AG04450 (cell line): ENCODE results near the gene WDR7. TPM values are rescaled to one million over a fixed set of nuclear protein-coding genes. Genes with fewer than 3 reads are reported as not detected.

Source experiments
- CTCF ChIA-PET: fragments of 300-600, 350-600 bp; formaldehyde crosslinking; extraction: SDS; loops from one replicate; lab custom pipeline; 2022; ENCODE audit warnings: antibody characterized with exemption, inconsistent platforms; lab: Charles Lee
- POLR2A ChIA-PET: fragments of 350-600 bp; formaldehyde crosslinking; extraction: SDS; loops from one replicate; lab custom pipeline; 2021; ENCODE audit warnings: antibody characterized with exemption, inconsistent platforms; lab: Yijun Ruan, JAX
- DNase-seq: peaks from one replicate; pipeline ENCODE4 v3.0.0-alpha.2; 2011; ENCODE audit warnings: low read depth, low spot score
- H3K27ac ChIP-seq: one replicate; pipeline ENCODE4 v1.5.1; 2012; ENCODE audit warnings: low read depth, low read length, control low read depth
- H3K27me3 ChIP-seq: one replicate; pipeline ENCODE4 v1.6.0; 2012; ENCODE audit warnings: low read length; ENCODE audit not compliant: control insufficient read depth, insufficient read depth
- H3K4me3 ChIP-seq: 2 replicates; pipeline ENCODE4 v1.5.1; 2011; ENCODE audit warnings: mild to moderate bottlenecking, low read depth, low read length, control low read depth
- H3K9me3 ChIP-seq: 2 replicates; pipeline ENCODE4 v1.5.1; 2012; ENCODE audit warnings: low read length; ENCODE audit not compliant: control insufficient read depth, insufficient read depth
- polyA plus RNA-seq: library from polyadenylated mRNA; depleted of rRNA; stranded (reverse); fragments of >200 nt; gene quantifications from 2 replicates; pipeline ENCODE4 v1.2.3, GENCODE V29; 2011
- TF ChIP-seq, protein P1 (sequence below): IDR thresholded peaks from 2 replicates; pipeline ENCODE4 v1.5.1; 2011; ENCODE audit warnings: low read depth, low read length, control low read depth, inconsistent platforms

WDR7 gene
- polyA plus RNA-seq, 1 experiment: 8.1 TPM

DNA sequence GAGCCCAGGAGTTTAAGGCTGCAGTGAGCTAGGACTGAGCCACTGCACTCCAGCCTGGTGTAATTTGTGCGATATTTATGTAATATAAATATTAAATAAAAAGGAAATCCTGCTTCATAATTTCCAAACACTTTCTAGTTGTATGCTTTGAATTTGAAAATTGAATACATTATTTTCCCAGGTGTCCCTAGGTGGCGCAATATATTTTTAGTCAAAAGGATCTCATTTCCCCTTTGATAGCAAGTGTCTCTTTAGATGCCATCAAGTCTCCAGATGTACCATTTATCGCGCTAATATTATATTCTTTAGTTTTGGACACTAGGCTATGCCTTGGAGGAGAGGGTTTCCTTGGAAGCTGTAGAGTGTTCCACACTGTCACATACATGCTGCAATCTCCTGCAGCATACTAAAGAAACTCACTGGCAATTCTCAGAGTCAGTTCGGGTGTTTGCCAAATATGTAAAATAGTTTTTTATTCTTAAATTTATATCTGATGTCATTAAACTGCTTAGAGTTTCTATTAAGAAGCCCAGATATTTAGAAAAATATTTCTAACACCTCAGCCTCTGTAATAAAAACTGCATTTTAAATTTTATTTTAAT lies 5.6 kb upstream of the WDR7 start:
- CTCF ChIA-PET: interaction anchor here (0.6 to 0.7 kb wide), 3 partner anchors 21 to 1950 kb away, joined by 3 to 5 read pairs (median 3); no protein-coding TSS in a partner anchor
- Histone ChIP-seq H3K27me3 (no peaks in the 10 kb centered on the region), H3K4me3 (no peak overlapping the region), H3K9me3 (no peaks in the 10 kb centered on the region), H3K27ac (no peak overlapping the region)
- TF ChIP-seq, protein P1, sequence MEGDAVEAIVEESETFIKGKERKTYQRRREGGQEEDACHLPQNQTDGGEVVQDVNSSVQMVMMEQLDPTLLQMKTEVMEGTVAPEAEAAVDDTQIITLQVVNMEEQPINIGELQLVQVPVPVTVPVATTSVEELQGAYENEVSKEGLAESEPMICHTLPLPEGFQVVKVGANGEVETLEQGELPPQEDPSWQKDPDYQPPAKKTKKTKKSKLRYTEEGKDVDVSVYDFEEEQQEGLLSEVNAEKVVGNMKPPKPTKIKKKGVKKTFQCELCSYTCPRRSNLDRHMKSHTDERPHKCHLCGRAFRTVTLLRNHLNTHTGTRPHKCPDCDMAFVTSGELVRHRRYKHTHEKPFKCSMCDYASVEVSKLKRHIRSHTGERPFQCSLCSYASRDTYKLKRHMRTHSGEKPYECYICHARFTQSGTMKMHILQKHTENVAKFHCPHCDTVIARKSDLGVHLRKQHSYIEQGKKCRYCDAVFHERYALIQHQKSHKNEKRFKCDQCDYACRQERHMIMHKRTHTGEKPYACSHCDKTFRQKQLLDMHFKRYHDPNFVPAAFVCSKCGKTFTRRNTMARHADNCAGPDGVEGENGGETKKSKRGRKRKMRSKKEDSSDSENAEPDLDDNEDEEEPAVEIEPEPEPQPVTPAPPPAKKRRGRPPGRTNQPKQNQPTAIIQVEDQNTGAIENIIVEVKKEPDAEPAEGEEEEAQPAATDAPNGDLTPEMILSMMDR: peak; percentile 55
- POLR2A ChIA-PET: interaction anchor here (0.6 kb wide), 2 partner anchors 454 to 1612 kb away, joined by 3 to 16 read pairs; no protein-coding TSS in a partner anchor
- DNase-seq: no peak

DNA sequence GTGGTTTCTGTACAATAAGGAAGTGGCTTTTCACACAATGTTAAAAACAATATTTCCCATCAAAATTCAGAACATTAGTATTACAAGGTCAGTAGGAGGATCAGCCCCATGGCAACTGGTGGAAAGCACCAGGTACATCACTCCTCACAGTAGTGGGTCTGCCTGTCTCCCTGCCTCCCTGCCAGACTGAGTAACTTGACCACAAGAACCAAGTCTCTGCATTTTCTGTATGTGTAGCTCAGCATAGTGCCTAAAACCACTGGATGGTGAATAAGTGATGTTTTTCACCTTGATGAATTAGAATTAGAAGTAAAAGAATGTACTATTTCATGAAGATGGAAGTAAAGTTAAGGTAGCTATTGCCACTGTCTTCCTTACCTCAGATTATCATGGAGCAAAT lies 4.1 kb upstream of the WDR7 start:
- TF ChIP-seq, protein P1: no peak
- Histone ChIP-seq H3K27ac (no peak overlapping the region), H3K27me3 (no peaks in the 10 kb centered on the region), H3K9me3 (no peaks in the 10 kb centered on the region), H3K4me3 (no peak overlapping the region)
- POLR2A ChIA-PET: no interaction called here
- CTCF ChIA-PET: no interaction called here
- no peak for DNase-seq

DNA sequence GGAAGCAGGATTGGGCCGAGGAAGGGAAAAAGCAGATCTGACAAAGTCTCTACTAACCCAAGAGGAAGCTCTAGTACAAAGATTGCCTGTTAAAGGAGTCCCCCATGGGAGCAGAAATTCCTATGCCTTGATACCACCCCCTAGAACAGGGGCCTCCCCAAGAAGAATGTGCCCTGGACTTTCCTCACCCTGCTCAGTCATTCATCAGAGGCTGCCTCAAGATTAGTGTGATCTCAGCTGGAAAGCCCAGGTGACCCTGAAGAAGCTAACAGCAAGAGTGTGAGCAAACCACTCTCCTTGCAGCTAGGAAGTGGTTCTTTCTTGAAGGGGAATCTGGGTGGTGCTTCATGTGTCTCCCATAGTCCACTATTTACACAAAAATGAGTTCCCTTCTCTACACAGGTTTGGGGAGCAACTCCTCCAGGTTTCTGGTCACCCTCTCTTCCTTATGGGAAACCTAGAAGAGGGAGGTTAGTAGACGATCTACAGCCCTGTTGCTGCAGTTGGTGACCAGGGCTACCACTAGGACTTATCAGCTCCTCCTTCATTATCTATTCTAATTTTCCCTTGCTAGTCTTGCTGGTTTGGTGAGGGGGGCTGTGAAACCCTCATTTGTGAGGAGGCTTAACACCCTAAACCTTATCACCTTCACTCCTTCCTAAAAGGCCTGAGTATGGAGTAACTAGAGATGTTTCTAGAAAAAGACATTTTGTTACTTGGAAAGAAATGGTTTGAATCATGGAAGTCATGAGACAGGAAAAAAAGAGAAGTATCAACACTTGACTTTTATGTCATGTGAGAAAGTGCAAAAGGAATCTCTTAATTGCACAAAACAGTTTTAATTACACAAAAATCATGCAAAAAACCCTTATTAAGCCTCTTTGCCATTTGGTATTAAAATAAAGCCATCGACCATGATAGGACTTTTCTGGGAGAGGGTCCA lies 2.9 kb upstream of the WDR7 start:
- H3K27ac ChIP-seq: peak overlapping the region; percentile 3
- DNase-seq: no peak
- POLR2A ChIA-PET: no interaction called here
- TF ChIP-seq, protein P1: no peak
- H3K9me3 ChIP-seq: no peaks in the 10 kb centered on the region
- CTCF ChIA-PET: interaction anchor here (0.6 kb wide), 1 partner anchor 72 kb away, joined by 3 read pairs; no protein-coding TSS in a partner anchor
- no peaks in the 10 kb centered on the region for H3K27me3 ChIP-seq
- no peak overlapping the region for H3K4me3 ChIP-seq

DNA sequence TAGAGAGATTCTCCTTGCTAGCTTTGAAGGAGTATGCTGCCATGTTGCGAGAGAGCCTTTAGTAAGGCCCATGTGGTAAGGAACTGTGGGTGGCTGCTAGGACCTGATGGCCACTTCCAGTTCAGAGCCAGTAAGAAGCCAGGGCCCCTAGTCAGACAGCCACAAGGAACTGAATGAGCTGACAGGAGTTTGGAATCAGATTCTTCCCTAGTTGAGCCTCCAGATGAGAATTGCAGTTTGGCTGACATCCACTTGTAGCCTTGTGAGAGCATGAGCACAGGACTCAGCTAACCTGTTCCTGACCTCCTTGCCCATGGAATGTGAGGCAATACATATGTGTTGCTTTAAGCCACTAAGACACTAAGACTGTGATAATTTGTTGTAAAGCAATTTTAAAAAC lies 1.2 kb upstream of the WDR7 start:
- ChIA-PET POLR2A (interaction anchor here (1.2 kb wide), 1 partner anchor 18 kb away, joined by 5 read pairs; no protein-coding TSS in a partner anchor), CTCF (no interaction called here)
- Histone ChIP-seq H3K27ac (no peak overlapping the region), H3K4me3 (no peak overlapping the region), H3K27me3 (no peaks in the 10 kb centered on the region), H3K9me3 (peaks cover 4% of the 10 kb centered on the region; the same call in 1 of the 2 replicates)
- TF ChIP-seq, protein P1: no peak
- DNase-seq: no peak
